NCI-H2227 (cell line): ENCODE data around the gene ZNF750.
A peak's percentile ranks its signal among the peaks of the same experiment; 100 is the strongest.

ENCODE experiments used
- DNase-seq: peaks from one replicate; lab custom pipeline; 2025; ENCODE audit not compliant: unreplicated experiment; lab: John Stamatoyannopoulos, UW

Gene ZNF750

GRCh38 chr17:82873521-82873920 is 33.7 kb upstream of the ZNF750 start:
- no peak for DNase-seq

DNA sequence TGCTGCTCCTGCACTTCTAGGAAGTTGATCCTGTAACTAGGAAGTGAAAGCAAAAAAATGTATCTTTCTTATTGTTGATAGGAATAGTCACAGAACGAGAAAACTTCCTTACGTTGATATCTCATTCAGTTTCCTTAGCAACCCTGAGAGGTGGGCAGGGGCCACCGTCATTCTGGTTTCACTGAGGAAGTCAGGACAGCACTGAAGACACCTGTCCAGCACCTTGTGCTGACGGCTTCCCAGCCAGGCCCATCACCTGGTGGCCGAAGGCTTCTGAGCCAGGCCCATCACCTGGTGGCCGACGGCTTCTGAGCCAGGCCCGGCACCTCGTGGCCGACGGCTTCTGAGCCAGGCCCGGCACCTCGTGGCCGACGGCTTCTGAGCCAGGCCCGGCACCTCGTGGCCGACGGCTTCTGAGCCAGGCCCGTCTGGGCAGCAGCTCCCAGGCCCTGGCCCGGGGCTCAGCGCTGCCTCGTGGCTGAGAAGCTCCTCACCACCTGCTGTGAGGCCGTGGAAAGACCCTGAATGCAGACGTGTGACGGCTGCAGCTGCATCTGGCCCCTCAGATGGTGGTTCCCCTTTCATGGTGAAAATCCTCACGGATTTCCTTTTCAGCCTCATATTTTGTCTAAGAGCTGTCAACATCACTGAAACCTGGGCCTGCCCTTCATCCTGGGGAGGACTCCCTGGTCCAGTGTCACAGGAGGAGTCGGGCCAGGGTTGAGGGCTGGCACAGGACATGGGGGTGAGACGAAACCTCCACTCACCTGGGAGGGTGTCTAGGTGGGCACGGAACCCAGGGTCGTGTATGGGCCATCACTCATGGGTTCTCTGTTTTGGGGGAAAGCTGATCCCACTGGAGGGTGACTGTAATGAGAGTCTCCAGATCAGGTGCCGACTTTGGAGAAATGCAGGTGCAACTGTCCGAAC is 33.0 kb upstream of the ZNF750 start:
- DNase-seq, result no peak

- no peak for DNase-seq
Measured at GRCh38 chr17:82871776-82872561, 32.1 kb upstream of the ZNF750 start.

DNA sequence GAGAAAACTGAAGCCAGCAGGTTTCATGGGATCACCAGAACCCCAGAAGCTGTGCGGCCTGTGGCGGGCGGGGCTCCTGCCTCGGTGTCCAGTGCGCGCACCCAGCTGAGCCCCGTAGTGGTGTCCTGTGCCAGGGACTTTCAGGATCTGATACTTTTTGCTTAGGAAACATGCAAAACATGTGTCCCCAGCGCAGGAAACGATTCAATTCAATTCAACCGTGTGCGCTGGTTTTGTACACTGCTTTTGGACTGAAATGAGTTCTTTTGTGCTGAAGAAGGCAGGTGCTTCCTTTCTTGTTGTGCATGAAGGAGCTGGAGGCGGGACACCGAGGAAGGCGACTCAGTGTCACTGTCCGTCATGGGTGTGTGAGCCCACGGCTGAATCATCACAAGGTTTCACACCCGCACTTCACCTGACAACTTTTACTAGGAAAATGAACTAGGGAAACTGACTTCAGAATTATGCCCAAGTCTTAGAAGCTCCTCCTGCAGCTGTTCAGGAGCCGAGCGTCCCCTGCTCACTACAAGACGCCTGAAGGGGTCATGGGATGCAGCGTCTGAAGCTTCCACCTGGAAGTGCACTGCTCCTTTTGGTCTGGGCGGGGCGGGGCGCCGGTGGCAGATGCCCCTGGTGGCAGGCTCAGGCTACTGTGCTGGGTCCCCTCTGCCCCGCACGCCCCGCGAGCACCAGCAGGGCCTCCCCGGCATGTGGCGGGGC is 31.4 kb upstream of the ZNF750 start:
- no peak for DNase-seq

DNA sequence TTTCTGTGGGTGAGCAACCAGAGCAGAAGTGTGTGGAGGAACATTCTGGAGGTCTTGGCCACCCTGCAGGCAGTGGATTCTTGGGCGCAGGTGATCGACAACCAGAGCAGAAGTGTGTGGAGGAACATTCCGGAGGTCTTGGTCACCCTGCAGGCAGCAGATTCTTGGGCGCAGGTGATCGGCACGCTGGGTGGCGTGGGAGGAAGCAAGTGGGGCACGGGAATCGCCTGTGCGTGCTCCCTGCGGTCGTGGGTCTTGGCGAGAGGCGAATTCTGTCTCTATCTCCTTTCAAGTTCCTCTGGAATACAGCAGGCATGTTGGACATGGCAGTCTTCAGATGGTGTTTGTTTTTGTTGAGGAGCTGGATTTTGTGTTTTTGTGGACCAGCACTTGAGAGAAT is 30.7 kb upstream of the ZNF750 start:
- DNase-seq, result no peak

DNA sequence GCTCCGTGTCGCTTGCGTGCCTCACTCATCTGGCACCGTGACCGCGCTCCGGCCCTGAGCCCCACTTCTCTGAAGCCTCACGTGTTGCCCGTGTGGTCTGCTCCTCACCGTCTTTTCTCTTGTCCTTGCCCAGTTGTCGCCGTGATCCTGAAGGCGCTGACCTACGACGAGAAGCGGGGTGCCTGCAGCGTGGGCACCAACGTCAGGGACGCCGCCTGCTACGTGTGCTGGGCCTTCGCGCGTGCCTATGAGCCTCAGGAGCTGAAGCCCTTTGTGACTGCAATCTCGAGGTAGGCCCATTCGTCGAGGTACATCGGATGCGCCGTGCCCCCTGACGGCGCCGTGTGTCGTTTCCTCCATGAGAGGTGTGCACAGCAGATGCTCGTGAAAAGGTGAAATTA is 30.3 kb upstream of the ZNF750 start:
- no peak for DNase-seq

- DNase-seq, result no peak
Measured at GRCh38 chr17:82869536-82869935, 29.7 kb upstream of the ZNF750 start.

DNA sequence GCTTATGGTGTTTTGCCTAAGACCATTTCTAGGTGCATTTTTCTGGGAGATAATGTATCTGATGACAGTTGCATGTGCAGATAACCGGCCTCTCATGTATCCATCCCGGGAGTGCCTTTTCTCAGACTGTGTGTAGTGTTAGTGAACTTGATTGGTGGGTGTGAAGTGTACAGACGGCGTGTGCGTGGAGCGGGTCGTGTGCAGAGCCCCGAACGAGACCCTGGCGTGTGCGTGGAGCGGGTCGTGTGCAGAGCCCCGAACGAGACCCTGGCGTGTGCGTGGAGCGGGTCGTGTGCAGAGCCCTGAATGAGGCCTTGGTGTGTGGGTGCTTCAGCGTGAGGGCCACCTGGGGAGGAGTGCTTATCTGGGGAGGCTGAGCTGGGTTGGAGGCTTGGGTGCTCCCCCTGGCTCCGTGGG is 28.9 kb upstream of the ZNF750 start:
- no peak for DNase-seq

GRCh38 chr17:82867763-82868325 is 28.0 kb upstream of the ZNF750 start:
- DNase-seq, result no peak

- DNase-seq, result peak; percentile 23
Measured at GRCh38 chr17:82866590-82867191, 26.9 kb upstream of the ZNF750 start.

DNA sequence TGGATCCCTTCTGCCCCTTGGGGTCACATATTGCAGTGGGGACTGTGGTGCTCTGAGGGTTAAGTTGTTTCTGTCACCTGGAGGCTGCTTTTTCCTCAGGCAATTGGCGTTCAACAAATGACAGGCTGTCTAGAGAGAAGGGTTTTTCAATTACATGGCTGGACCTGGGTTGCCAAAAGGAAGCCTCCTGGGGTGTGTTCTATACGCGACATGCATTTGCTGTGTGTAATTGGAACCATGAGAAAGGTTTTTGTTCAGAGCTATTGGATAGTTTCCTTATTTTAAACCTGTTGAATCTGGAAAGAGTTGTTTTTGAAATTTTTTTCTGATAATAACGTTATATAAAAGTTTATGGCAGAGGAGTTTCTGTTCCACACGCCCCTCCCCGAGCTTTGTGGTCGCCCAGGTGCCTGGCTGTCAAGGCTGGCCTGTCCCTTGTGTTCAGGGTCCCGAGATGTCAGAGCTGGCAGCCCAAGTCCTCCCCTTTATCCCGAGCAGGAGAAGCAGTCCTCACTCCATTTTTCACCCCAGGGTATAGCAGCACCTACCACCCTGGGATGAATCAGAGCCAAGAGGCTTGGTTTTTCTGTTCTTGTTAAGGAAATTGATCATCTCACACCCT is 26.1 kb upstream of the ZNF750 start:
- DNase-seq, result peak; percentile 65

GRCh38 chr17:82865274-82865673 is 25.5 kb upstream of the ZNF750 start:
- DNase-seq, result no peak

DNA sequence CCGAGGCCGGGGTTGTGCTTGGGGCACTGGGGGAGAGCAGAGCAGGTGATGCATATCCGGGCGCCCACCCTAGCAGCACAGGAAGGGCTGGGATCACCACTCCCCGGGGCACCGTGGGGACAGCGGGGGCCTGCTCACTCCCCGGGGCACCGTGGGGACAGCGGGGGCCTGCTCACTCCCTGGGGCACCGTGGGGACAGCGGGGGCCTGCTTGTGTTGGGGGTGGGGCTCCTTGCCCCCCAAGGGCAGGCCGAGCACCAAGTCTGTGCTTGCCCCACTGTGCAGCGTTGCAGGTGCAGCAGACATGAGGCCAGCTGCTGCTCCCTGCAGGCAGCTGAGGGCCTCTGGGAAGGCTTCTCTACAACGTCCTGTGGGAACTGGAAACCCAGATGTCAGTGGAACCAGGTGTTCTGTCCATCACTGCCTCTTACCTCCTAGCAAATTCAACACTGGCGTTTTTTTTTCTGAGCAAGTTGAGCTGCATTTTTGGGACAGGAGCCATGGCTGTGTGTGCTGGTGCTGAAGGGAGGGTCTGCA is 25.0 kb upstream of the ZNF750 start:
- DNase-seq, result no peak

GRCh38 chr17:82863941-82864712 is 24.3 kb upstream of the ZNF750 start:
- peak; percentile 26 for DNase-seq

GRCh38 chr17:82863383-82863940 is 23.6 kb upstream of the ZNF750 start:
- no peak for DNase-seq

DNA sequence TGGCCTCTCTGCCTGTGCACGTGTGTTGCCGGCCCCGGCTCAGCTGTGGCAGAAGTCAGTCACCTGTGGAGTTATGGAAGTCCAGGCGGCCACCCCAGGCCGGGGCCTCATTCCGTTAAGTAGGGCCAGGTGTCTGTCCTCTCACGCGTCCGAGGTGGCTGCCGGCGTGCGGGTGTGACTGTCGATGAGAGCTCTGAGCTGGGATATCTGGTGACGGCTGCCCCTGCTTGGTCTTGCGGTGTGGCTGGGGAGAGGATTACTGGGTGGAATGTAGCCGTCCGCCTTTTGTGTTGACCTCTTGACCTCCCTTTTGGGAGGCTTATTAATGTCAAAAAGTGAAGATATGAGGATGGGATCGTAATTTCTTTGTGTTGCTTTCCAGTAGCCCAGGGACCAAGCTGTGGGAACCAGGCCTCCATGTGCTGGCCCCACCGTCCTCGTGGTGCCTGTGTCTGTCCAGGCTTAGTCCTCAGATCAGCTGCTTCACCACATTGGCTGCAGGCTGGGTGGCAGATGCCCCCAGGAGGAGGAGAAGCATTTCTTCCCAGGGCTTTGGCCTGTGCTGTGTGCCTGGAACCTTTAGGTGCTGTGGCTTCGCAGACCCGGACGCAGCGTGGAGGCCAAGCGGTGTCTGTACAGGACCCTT is 23.0 kb upstream of the ZNF750 start:
- DNase-seq, result no peak

GRCh38 chr17:82862191-82862590 is 22.4 kb upstream of the ZNF750 start:
- no peak for DNase-seq

DNA sequence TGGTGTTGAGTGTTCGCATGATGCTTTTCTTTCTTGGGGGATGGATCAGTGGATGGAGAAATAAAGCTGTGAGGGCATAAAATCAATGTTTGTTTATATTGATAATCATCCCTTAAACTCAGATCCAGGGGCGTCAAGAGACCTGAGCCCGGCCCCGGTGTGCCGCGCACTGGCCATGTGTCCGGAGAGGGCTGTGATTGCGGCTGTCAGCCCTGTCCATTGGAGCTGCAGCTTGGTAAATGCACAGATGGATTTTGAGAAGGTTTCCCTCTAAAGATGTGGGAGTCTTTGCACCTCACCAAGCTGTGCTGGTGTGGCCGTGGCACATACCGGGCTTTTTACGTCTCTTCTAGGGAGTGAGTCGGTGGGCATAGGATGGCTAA is 21.6 kb upstream of the ZNF750 start:
- no peak for DNase-seq
